Measurements from ENCODE around the gene SMYD3. TPM values are rescaled to one million over a fixed set of nuclear protein-coding genes. Genes with fewer than 3 reads are reported as not detected.

The SMYD3 gene
- total and polyA plus RNA-seq, 4 donors, result 10.5 to 40.1 (median 32.5) TPM

GRCh38 chr1:245772739-245773138 is 734.3 kb downstream of the SMYD3 start:
- Histone ChIP-seq H3K9me3 (ENCODE audit: control insufficient read depth in 4 of 4, insufficient read depth in 3 of 4, low read length in 3 of 4) (no peaks in the 10 kb centered on the region), H3K27me3 (ENCODE audit: control insufficient read depth in 3 of 3, insufficient read depth in 3 of 3, low read length in 2 of 3) (no peaks in the 10 kb centered on the region), H3K27ac (ENCODE audit: low read depth in 1 of 2, low read length in 1 of 2) (no peak overlapping the region), H3K4me1 (ENCODE audit: control insufficient read depth in 5 of 5, insufficient read depth in 5 of 5, low read length in 5 of 5) (peaks cover 0 to 16% (median 0%) of the 10 kb centered on the region in 5 donors), H3K36me3 (ENCODE audit: control insufficient read depth in 4 of 4, insufficient read depth in 4 of 4, low read length in 4 of 4) (no peaks in the 10 kb centered on the region), H3K9ac (ENCODE audit: insufficient read depth in 1 of 2, low read length in 2 of 2) (no peak overlapping the region), H3K4me3 (no peak overlapping the region)
- no peak for TF ChIP-seq CTCF (IDR thresholded peaks at IDR 0.05; ENCODE audit: control extremely low read depth, extremely low read depth)
- WGBS, 2 donors, result 95 to 96% methylated on average over 1 of the region's 1 CpG
- no peak for ATAC-seq (ENCODE audit: insufficient read depth, low FRiP score)
- no peak for DNase-seq

GRCh38 chr1:245772325-245772724 is 734.8 kb downstream of the SMYD3 start:
- 94 to 96% methylated on average over 1 of the region's 1 CpG for WGBS, 2 donors
- H3K36me3 ChIP-seq (ENCODE audit: control insufficient read depth in 4 of 4, insufficient read depth in 4 of 4, low read length in 4 of 4), result peaks cover 0 to 2% (median 0%) of the 10 kb centered on the region in 4 donors
- no peaks in the 10 kb centered on the region for H3K9me3 ChIP-seq (ENCODE audit: control insufficient read depth in 4 of 4, insufficient read depth in 3 of 4, low read length in 3 of 4)
- H3K9ac ChIP-seq (ENCODE audit: insufficient read depth in 1 of 2, low read length in 2 of 2), result no peak overlapping the region
- no peak overlapping the region for H3K27ac ChIP-seq (ENCODE audit: low read depth in 1 of 2, low read length in 1 of 2)
- H3K27me3 ChIP-seq (ENCODE audit: control insufficient read depth in 3 of 3, insufficient read depth in 3 of 3, low read length in 2 of 3), result no peaks in the 10 kb centered on the region
- DNase-seq (no peak), ATAC-seq (ENCODE audit: insufficient read depth, low FRiP score) (no peak)
- TF ChIP-seq CTCF (IDR thresholded peaks at IDR 0.05; ENCODE audit: control extremely low read depth, extremely low read depth), result no peak
- peaks cover 0 to 16% (median 0%) of the 10 kb centered on the region in 5 donors for H3K4me1 ChIP-seq (ENCODE audit: control insufficient read depth in 5 of 5, insufficient read depth in 5 of 5, low read length in 5 of 5)
- no peak overlapping the region for H3K4me3 ChIP-seq

GRCh38 chr1:245771511-245772281 is 735.4 kb downstream of the SMYD3 start:
- peaks cover 0 to 16% (median 0%) of the 10 kb centered on the region in 5 donors for H3K4me1 ChIP-seq (ENCODE audit: control insufficient read depth in 5 of 5, insufficient read depth in 5 of 5, low read length in 5 of 5)
- no peaks in the 10 kb centered on the region for H3K27me3 ChIP-seq (ENCODE audit: control insufficient read depth in 3 of 3, insufficient read depth in 3 of 3, low read length in 2 of 3)
- DNase-seq (peak in 2 of 3 donors; percentile 20 to 39), ATAC-seq (ENCODE audit: insufficient read depth, low FRiP score) (peak; percentile 58)
- H3K27ac ChIP-seq (ENCODE audit: low read depth in 1 of 2, low read length in 1 of 2), result no peak overlapping the region
- no peaks in the 10 kb centered on the region for H3K9me3 ChIP-seq (ENCODE audit: control insufficient read depth in 4 of 4, insufficient read depth in 3 of 4, low read length in 3 of 4)
- H3K36me3 ChIP-seq (ENCODE audit: control insufficient read depth in 4 of 4, insufficient read depth in 4 of 4, low read length in 4 of 4), result peaks cover 0 to 2% (median 0%) of the 10 kb centered on the region in 4 donors
- no peak for TF ChIP-seq CTCF (IDR thresholded peaks at IDR 0.05; ENCODE audit: control extremely low read depth, extremely low read depth)
- peak overlapping the region in 1 of 2 donors; percentile 20 for H3K9ac ChIP-seq (ENCODE audit: insufficient read depth in 1 of 2, low read length in 2 of 2)
- H3K4me3 ChIP-seq, result no peak overlapping the region
- WGBS, 2 donors, result 69 to 75% methylated on average over 5 of the region's 5 CpGs
